CD4-positive, alpha-beta T cell treated with Interleukin-1 beta for 1 hour (primary cell): ENCODE data around the gene TBC1D21.

ENCODE experiments used
- DNase-seq, 2 donors: peaks; one replicate each; pipeline ENCODE4 v3.0.0-alpha.2; 2020 to 2022

Gene TBC1D21

DNA sequence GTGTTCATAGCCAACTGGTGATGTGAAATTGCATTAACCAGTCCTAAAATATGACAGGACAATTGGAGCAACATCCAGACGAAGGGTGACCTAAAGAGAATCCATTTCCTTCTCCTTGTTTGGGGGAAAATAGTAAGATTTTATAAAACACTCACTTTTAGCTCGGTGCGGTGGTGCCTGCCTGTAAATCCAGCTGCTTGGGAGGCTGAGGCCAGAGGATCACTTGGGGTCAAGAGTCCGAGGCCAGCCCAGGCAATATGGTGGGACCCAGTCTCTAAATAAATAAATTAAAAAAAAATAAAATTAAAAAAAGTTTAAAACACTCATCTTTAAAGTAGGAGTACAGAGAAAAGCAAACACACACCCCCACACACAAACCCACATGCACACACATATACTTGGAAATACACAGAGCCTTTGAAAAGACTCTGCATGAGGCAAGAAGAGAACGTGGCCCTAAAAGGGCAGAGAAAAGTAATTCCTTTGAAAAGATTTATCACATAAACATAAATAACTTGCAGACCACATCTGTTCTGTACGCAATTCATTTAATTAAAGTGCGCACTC lies 38.7 kb downstream of the TBC1D21 start:
- no peak for DNase-seq

DNA sequence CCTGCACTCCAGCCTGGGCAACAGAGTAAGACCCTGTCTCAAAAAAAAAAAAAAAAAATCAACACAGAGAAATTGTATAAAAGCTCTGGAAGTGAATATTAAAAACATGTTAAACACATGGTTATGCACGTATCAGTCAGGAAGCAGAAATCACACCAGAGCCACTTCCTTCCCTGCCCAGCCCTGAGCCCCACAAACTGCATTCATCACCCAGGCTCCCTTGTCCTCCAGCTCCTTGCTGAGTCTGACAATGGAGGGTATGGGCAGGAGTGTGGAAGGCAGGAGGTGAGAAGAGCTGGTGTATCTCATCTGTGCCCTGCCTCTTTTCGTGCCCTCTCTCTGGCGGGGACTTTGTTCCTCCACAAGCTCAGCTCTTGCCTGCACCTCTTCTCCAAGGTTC lies 40.8 kb downstream of the TBC1D21 start:
- no peak for DNase-seq

DNA sequence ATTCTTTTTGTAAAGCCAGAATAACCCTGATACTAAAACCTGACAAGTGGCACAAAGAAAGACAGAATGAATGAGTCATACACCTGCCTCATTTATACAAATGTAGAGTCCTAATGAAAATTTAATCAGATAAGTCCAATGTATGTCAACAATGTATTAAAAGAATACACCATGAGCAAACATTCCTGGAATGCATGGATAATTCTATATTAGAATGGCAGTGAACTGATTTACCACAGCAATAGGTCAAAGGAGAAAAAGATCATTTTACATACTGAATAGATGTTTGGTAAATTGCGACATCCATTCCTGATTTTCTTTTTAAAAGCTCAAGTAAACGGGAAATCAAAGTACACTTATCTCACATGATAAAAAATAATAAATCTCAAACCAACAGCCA lies 41.7 kb downstream of the TBC1D21 start:
- no peak for DNase-seq

DNA sequence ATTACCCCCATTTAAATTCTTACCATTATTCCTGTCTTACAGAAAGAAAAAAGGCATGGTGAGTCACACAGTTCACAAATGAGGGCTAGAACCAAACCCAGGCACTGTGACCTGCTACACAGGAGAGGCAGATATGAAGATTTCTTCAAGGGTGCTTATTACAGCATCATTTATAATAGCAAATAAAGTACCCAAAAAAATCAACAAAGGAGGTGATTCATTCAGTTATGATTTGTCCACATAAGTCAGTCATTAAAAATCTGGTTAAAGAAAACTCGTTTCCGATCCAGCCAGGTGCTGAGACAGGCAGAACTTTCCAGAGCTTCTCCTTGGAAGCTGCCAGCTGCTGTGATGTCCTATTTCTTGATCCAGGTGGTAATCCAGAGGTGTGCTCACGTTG lies 45.4 kb downstream of the TBC1D21 start:
- DNase-seq = no peak

DNA sequence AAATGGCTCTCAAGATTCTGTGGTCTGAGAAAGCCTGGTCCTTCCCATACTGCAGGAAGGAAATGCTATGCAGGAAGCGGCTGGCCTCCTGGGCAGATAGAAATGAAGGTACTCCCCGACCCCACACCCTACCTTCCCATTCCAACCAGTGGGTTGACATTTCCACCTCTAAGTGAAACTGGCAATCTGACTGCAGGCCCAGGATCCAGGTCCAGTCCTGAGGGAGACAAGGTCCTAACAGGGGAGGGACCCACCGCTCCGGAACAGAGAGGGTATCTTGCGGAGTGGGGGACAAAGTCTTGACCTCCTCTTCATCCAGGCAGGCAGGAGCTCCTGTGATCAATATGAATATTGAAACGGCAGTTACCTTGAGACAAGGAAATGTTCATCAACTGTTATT lies 46.3 kb downstream of the TBC1D21 start:
- DNase-seq = no peak

DNA sequence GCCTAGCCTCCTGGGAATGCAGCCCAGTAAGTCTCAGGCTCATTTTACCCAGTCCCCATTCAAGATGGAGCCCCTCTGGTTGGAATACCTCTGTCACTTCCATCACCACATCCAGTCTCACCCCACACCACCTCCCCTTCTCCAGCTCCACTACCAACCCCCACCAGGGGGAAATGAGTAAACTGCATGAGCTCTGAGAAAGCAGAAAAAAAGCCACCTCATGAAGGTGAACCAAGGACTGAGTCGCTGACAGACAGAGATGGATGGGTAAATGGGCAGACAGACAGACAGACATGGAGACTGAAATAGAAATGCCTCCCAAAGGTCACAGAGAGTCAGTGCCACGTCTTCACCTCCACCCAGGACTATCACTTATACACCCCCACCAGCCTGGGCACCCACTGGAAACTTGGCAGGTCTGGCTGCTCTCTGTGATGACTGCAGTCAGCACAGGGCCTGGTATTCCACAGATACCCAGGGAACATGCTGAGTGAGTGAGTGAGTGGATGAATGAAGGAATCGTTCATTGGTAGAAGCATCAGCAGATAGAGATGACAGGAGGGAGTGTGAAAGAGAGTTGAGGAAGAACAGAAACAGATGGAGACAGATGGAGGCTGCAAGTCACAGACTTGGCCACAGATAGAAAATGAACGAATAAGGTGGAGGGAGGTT lies 48.0 kb downstream of the TBC1D21 start:
- DNase-seq = no peak

DNA sequence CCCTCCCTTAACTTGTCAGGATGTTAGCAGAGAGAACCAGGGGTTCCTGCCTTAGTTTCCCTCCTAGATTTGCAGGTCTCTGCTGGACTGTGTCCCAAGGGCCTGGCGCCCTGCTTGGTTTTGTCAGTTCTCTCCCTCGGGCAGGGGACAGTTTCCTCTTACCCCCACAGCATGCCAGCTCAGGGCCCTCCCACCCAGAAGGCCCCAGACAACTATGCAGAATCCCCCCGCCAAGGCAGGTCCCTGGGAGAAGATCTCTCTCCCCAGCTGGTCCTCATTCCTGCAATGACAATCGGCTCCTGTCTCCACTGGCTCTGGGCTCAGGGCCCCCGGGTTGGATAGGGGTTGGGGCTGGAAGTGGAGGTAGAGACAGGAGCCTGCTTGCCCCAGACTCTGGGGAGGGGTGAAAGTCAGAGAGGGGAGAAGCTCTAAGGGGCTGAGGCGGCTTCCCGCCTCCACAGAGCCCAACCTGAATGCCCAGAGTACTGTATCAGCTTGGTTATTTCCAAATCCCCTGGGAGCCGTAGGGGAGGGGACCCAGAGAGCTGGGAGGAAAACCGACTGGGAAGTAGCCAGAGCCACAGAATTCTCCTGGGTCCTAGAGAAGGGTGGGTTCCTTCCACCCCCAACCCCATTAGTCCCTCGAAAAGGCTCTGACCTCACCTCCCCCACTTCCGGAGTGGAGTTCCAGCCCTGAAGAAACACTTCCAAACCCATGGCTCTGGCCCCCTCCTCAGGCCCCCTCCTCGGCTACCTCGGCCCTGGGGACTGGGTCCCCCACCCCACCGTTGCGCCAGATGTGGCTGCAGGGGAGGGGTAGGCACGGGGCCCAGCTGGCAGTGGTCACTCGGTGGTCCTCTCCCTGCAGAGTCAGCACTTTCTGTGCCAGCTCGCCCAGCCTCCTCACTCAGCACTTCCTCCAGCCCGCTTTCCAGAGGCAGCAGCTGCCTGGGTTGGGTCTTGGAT lies 49.1 kb downstream of the TBC1D21 start:
- no peak for DNase-seq

DNA sequence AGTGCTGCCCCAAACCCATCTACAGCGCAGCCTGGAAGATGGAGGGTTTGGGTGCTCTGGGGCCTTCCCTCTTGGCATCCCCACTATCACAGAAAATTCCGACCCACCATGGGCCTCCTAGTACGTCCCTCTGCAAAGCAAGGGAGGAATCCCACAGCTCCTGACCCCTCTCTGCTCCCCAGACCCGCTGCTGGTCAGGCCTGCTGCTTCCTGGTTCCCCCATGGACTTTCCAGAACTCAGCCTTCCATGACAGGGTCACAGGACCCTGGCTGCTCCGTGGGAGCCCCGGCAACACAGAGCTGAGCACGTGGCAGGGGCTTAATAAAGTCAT lies 49.8 kb downstream of the TBC1D21 start:
- DNase-seq = no peak

DNA sequence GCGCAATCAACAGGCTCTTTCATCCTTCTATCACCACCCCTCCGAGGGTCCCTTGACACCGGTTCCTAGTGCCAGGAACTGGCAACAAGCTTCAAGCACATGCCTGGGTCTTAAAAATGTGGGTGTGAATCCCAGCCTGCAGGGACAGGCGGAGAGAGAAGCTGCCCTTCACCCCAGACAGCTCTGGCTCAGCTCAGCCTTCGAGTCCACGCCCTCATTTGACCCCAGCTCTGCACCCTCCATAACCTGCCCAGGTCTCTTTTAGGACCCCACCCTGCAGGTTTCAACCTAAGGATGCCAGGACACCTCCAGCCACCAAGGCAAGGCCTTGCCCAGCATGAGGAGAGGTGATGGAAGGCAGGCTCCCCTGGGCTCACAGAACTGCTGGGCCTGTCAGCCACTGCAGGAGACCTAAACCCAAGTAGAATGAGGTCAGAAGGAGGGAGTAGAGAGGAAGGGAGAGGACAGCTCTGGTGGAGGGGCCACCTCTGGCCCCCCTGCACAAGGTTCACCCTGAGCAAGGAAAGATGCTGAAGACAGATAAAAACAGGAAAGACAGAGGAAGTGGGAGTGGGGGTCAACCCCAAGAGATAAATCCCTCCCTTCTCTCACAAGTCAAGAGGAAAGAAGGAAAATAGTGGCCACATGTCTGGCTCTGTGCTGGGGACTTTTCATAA lies 50.3 kb downstream of the TBC1D21 start:
- DNase-seq = no peak

DNA sequence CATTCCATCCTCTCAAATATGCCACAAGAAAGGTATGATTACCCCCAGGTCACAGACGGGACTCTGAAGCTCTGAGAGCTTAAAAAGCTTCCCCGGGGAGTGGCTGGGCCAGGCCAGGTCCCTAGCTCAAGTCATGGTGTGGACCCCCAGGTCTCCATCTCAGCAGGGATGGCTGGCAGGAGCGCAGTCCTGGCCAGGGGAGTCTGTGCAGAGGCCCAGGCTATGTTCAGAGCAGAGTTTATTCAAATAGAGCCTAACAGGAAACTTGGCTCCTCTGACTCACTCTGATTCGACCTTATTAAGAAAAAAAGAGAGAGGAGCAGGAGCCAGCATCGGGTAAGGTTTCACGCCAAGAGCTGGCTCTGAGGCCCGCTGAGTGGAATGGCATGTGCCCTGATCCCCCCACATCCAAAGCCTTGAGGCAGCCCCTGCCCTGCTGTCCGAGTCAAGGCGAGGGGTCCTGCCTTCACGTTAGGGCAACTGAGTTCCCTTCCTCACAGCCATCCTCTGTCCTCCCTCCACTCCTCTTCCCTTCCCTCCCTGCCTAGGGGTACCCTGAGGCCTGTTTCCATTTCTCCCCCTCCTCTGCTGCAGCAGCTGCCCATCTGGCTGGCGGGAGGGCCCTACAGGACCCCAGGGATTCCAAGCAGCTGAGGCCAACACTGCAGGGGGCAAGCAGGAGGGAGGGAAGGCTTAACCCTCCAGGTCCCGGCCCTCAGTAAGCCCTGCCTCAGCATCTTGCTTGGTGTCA lies 51.0 kb downstream of the TBC1D21 start:
- peak in 1 of 2 donors; percentile 14 for DNase-seq

DNA sequence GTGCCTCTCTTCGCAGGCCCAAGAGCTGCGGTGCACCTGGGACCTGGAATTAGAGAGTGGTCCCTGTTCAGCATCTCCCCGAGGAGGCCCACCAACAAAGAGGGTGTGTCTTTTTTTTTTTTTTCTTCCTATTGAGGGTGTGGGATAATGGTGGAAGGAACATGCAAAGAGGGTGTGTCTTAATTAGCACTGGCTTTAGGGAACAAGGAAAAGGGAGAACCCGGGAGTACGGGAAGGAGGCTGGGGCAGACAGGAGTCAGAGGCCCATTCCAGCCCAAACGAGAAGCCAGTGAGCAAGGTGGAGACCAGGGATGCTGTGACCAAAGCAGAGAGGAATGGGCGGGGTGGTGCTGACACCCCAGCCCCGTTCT lies 52.5 kb downstream of the TBC1D21 start:
- DNase-seq = no peak

DNA sequence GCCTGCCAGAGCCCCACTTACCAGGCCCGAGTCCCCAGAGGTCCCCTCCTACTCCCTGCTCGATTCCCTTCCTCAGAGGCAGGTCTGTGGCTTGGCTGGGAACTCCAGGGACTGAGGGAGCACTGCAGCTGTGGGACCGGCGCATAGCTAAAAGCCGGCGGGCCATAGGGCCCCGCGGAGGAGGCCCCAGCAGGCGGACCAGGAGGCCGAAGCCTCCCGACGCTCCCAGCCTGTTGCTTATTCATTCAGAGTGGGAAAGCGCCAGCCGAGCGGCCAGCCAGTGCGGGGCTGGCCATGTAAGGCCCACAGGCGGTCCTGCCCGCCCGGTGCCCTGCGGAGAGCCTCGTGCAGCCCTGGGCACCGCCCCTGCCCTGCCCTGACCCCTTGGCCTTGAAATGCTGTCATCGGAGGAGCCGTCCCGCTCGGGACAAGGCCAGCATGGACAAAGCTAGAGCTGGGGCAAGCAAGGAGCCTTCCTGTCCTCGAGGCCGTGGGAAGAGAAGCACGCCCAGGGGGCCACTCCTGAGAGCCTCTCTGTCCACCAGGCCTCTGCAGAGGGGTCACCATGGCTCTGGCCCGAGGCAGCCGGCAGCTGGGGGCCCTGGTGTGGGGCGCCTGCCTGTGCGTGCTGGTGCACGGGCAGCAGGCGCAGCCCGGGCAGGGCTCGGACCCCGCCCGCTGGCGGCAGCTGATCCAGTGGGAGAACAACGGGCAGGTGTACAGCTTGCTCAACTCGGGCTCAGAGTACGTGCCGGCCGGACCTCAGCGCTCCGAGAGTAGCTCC lies 53.0 kb downstream of the TBC1D21 start, which contains the start of gene LOXL1:
Gene LOXL1 (plus strand): TSS at position 244 of the 784 bp plus-strand sequence. CDS start 322 bp downstream, at position 566.
- no peak for DNase-seq

DNA sequence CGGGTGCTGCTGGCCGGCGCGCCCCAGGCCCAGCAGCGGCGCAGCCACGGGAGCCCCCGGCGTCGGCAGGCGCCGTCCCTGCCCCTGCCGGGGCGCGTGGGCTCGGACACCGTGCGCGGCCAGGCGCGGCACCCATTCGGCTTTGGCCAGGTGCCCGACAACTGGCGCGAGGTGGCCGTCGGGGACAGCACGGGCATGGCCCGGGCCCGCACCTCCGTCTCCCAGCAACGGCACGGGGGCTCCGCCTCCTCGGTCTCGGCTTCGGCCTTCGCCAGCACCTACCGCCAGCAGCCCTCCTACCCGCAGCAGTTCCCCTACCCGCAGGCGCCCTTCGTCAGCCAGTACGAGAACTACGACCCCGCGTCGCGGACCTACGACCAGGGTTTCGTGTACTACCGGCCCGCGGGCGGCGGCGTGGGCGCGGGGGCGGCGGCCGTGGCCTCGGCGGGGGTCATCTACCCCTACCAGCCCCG lies 53.7 kb downstream of the TBC1D21 start:
- DNase-seq = peak; percentile 19 to 37

DNA sequence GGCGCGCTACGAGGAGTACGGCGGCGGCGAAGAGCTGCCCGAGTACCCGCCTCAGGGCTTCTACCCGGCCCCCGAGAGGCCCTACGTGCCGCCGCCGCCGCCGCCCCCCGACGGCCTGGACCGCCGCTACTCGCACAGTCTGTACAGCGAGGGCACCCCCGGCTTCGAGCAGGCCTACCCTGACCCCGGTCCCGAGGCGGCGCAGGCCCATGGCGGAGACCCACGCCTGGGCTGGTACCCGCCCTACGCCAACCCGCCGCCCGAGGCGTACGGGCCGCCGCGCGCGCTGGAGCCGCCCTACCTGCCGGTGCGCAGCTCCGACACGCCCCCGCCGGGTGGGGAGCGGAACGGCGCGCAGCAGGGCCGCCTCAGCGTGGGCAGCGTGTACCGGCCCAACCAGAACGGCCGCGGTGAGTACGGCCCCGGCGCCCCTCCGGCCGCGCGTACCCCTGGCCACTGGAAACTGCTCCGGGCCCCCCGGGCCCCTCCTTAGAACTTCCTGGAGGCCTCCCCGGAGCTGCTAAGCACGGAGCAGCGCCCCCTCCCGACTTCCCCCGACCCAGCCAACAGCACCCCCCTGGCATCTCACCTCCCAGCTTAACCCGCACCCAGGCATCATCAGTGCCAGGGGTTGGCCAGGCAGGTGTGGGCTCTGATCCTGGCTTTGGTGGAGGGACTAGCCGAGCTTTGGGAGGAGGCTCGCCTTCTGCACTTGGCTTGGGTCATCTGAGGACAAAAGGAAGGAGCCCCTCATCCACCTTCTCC lies 54.3 kb downstream of the TBC1D21 start:
- DNase-seq = peak; percentile 67 to 79

DNA sequence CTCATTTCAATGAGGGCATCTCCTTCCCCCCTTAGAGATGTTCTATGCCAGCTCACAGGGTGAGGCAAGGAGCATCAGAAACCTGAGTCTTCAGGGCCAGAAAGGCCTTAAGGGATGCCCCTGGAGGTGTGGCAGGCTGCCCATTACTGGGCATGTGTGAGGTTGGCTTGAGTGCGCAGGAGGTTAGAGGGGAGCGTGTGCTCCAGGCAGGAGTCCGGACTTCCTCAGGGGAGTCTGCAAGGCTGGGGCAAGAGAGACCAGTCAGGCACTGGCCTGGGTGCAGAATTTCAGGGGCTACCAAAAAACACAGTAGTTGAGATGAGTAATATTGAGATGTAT lies 54.8 kb downstream of the TBC1D21 start:
- DNase-seq = no peak

DNA sequence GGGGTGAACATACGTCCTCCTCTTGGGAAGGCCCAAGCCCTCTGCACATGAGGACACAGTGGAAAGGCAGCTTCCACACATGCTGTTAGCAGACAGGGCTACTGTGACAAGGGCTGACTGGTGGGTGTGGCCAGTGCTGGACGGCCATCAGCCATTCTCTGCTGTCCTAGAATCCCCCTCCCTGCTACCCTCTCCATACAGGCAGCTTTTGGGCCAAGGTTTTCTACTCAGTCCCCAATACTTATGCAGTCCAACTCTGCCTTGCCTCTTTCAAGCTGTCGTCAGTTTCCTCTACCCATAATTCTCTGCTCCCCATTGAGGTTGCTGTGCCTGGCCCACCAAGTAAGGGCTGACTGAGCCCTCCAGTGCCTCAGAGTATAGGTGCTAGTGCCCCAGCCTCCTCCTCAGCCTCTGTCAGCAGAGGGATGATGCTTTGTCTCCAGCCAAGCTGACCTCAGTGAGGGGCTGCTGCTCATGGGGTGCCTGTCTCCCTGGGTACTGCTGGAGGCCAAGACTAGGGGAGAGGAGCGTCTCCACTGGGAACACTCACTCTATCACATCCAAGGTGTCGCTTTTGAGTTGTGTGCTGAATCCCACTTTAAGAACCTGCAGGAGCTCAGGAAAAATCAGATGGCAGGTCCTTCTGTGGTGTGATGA lies 55.7 kb downstream of the TBC1D21 start:
- DNase-seq = no peak

DNA sequence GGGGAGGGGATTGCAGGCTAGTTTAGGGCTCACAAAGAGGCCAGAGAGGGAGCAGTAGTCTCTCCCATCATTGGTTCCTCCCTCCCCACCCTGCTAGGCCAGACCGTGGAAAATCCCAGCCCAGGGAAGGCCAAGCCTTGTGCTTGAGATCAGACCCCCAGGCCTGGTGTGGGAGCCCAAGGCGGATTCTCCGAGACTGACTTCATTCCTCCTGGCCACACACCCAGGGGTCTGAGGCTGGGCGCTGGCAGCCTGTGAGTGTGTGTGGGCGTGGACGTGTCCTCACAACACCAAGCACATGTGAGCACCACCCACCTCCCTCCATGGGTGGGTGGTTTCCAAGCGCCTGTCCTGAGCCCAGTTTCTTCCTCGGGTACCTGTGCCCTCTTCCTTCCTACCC lies 57.0 kb downstream of the TBC1D21 start:
- DNase-seq = no peak

DNA sequence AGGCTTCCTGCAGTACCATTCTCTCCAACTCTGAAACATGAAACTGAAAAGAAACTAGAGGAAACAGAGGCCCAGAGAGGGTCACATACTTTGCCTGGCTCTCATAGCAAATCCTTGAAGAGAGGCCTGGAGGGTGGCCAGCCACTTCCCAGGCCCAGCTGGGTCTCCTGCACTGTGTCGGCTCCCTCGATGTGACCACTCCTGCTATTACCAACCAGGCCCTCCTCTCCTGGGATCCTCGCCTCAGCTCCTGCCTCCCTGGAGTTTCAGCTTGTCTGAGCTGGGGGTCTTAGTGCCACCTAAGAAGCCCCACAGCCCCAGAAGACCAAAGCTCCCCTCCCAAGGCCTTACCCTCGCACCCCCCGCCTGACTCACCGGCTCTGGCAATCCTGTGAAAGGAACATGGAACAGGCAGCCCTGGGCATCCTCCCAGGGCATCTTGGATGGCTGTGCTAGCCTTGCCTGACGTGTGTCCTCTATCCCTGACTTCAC lies 57.5 kb downstream of the TBC1D21 start:
- DNase-seq = no peak

DNA sequence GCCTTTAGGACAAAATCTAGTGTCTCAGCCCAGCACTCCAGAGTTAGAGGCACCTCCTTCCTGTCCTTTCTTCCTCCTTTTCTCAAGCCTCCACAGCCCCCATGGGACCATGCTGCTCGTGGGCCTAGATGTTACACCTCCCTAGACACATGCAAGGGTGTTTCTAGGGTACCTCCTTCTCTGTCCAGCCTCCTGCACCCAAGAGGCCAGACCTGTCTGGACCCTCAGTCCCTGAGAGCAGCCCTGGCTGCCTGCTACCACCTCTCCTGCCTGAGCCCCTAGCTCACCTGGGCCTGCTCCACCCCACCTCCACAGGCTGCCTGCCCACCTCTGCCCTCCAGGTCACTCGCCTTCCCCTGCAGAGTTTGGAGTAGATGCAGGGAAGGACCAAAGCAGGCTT lies 58.1 kb downstream of the TBC1D21 start:
- no peak for DNase-seq
